LNCAP (cell line): ENCODE data around the gene ADM2.

Experiments used
- TF ChIP-seq, protein P1 (sequence below): fragments of 450-650 bp; IDR thresholded peaks from 2 replicates; pipeline ENCODE4 v1.5.1; 2017; ENCODE audit warnings: mild to moderate bottlenecking

Gene ADM2

GRCh38 chr22:50505276-50505775 is 24.0 kb downstream of the ADM2 start:
- TF ChIP-seq, protein P1, sequence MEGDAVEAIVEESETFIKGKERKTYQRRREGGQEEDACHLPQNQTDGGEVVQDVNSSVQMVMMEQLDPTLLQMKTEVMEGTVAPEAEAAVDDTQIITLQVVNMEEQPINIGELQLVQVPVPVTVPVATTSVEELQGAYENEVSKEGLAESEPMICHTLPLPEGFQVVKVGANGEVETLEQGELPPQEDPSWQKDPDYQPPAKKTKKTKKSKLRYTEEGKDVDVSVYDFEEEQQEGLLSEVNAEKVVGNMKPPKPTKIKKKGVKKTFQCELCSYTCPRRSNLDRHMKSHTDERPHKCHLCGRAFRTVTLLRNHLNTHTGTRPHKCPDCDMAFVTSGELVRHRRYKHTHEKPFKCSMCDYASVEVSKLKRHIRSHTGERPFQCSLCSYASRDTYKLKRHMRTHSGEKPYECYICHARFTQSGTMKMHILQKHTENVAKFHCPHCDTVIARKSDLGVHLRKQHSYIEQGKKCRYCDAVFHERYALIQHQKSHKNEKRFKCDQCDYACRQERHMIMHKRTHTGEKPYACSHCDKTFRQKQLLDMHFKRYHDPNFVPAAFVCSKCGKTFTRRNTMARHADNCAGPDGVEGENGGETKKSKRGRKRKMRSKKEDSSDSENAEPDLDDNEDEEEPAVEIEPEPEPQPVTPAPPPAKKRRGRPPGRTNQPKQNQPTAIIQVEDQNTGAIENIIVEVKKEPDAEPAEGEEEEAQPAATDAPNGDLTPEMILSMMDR, result no peak

DNA sequence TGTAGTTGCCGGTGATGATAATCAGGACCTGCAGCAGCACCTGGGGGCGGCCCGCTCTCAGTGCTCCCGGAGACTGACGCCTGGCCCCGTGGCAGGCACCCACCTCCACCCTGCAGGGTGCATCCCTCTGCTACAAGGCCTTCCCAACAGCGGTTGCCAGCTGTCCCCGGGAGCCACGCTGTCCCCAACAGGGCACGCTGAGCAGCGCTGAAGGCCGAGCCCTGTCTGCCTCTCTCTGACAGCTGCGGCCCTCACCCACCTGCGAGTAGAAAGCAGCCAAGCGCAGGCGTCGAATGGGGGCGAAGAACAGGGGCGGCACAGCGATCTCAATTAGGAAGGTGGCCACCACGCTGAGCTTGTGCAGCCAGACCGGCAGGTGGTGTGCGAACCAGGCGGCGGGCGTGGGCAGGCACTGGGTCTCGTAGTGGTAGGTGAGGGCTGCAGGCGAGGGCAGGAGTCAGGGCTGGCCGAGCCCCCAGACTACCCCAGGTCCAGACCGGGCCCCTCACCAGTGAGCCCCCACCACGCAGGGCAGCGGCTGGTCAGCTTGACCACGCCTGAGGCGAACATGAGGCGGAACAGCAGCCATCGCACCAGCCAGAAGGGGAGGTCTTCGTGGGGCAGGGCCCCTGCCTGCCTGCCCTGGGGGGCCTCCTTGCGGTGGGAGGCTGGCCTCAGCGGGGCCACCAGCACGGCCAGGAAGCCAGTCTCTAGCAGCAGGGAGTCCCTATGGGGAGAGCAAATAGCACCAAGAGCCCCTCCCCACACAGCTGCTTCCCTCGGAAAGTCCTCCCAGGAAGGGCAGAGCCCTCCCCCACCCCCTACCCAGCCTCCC is 24.6 kb downstream of the ADM2 start:
- TF ChIP-seq, protein P1, result no peak

GRCh38 chr22:50506611-50507420 is 25.5 kb downstream of the ADM2 start:
- TF ChIP-seq, protein P1, result no peak

GRCh38 chr22:50507421-50507990 is 26.2 kb downstream of the ADM2 start, which contains the start of gene LMF2:
Gene LMF2 (minus strand): TSS chr22:50507702. CDS start chr22:50507675, 27 bp downstream.
- TF ChIP-seq, protein P1, result no peak

DNA sequence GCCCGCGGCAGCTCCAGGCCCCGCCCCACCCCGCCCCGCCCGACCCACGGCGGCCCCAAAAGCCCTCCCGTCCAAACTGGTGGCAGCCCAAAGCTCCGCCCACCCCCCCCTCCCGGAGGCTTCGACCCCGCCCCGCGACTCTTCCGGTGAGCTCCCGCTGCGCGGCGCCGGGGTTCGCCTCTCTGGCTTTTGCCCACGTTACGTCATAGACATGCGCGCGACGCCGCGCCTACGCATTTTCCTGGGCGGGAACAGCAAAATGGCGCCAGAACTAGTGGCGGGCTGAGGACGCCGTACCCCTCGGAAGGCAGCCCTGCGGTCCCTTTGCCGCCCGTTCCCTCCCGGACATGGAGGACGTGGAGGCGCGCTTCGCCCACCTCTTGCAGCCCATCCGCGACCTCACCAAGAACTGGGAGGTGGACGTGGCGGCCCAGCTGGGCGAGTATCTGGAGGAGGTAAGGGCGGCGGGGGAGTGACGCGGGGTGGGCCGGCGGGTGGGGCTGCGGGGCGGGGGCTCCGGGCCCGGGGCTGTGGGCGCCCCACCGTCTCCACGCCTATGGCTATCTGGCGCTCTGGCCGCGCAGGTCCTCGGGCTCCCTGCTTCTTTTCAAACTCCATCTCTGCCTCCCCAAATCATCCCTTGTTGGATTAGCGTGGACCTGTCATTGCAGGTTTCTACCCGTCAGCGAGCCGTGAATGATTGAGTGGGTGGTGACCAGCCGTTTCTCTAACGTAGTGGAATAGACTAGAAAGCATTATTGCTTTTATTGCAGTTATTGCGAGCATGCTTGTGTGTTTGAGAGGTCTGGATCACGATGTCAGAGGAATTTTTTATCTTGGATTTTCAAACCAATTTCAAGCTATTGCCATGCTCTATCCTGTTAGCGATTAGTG is 26.9 kb downstream of the ADM2 start, which contains the start of gene NCAPH2:
TSS of gene NCAPH2 (plus strand) at position 234 of the 894 bp plus-strand sequence. CDS start at position 348, 114 bp downstream.
- TF ChIP-seq, protein P1, result no peak

DNA sequence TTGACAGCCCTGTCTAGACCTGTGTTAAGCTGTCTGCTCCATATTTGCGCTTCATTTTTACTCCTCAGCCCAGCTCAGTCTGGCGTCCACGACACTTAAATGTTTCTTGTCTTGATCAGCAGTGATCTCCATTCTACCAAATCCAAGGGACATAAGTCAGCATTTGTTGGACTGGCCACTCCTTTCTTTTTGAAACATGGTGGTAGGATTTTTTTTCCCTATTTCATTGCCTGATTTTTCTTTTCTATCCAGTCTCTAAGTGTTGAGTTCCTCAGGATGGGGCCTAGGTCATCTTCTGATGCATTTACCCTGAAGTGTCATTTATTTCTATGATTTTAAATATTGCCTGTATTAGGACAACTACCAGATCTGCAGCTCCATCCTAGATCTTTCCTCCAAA is 27.6 kb downstream of the ADM2 start:
- TF ChIP-seq, protein P1, result no peak
